K562 (cell line): ENCODE data around the gene TRMT1L. TPM values are rescaled to one million over a fixed set of nuclear protein-coding genes. Genes with fewer than 3 reads are reported as not detected.

Source experiments
- AFF4 ChIP-seq: sonication (generic); formaldehyde crosslinking; IDR thresholded peaks from 2 replicates; pipeline ENCODE4 v1.8.0; 2023; ENCODE audit warnings: mild to moderate bottlenecking, missing genetic modification reagents
- ARID2 ChIP-seq: fragments of 450-650 bp; IDR thresholded peaks from 2 replicates; pipeline ENCODE4 v1.6.1; 2017; ENCODE audit warnings: antibody characterized with exemption, mild to moderate bottlenecking
- ARNT ChIP-seq, 2 experiments: fragments of 450-650 bp; IDR thresholded peaks; 2 replicates each; pipeline ENCODE4 v1.6.1; 2016; ENCODE audit warnings: mild to moderate bottlenecking in 1 of 2
- CCNT2 ChIP-seq: IDR thresholded peaks from 2 replicates; pipeline ENCODE4 v1.6.1; 2011; ENCODE audit warnings: borderline replicate concordance, low read depth, mild to moderate bottlenecking, moderate library complexity, mixed read lengths, low read length; ENCODE audit not compliant: insufficient read length; ENCODE audit errors: extremely low read depth
- CREBBP ChIP-seq: IDR thresholded peaks from one replicate; pipeline ENCODE4 v1.6.1; 2012; ENCODE audit warnings: low read depth, mild to moderate bottlenecking, control low read depth, inconsistent platforms, low read length
- EHMT2 ChIP-seq: fragments of 450-650 bp; IDR thresholded peaks from 2 replicates; pipeline ENCODE4 v1.6.1; 2018; ENCODE audit warnings: antibody characterized with exemption
- ELF1 ChIP-seq: fragments of 200-800 bp; sonication (Bioruptor generic); IDR thresholded peaks from 2 replicates; pipeline ENCODE4 v1.6.1; 2016; ENCODE audit warnings: missing genetic modification characterization, missing compliant biosample characterization
- GTF2A2 ChIP-seq: IDR thresholded peaks from 2 replicates; pipeline ENCODE4 v1.6.1; 2016; ENCODE audit warnings: mild to moderate bottlenecking, missing genetic modification characterization, missing compliant biosample characterization
- HDAC3 ChIP-seq: fragments of 450-650 bp; IDR thresholded peaks from 2 replicates; pipeline ENCODE4 v1.6.1; 2018; ENCODE audit warnings: borderline replicate concordance, mild to moderate bottlenecking, moderate library complexity; ENCODE audit not compliant: partially characterized antibody
- LARP7 ChIP-seq: fragments of 450-650 bp; IDR thresholded peaks from 2 replicates; pipeline ENCODE4 v1.6.1; 2016
- MLLT1 ChIP-seq, 2 experiments: fragments of 450-650 bp; IDR thresholded peaks; 2 replicates each; pipeline ENCODE4 v1.6.1; 2016
- MTA2 ChIP-seq: fragments of 450-650 bp; IDR thresholded peaks from 2 replicates; pipeline ENCODE4 v1.6.1; 2016; ENCODE audit warnings: low read depth
- NFATC3 ChIP-seq: fragments of 450-650 bp; IDR thresholded peaks from 2 replicates; pipeline ENCODE4 v1.6.1; 2017; ENCODE audit warnings: mild to moderate bottlenecking
- PHB ChIP-seq: fragments of 250-450 bp; sonication (Bioruptor Pico); IDR thresholded peaks from 2 replicates; pipeline ENCODE4 v1.5.0; 2021
- POLR3G ChIP-seq: IDR thresholded peaks from 2 replicates; pipeline ENCODE4 v1.6.1; 2011; ENCODE audit not compliant: insufficient read length, insufficient replicate concordance; ENCODE audit errors: extremely low read depth
- RBFOX2 ChIP-seq: fragments of 200-400 bp; formaldehyde crosslinking; IDR thresholded peaks from 2 replicates; pipeline ENCODE4 v1.6.1; 2017; ENCODE audit warnings: low read depth, mild to moderate bottlenecking, low read length, moderate library complexity
- SLC30A9 ChIP-seq: fragments of 250-450 bp; sonication (Bioruptor Pico); IDR thresholded peaks from 2 replicates; pipeline ENCODE4 v1.8.0; 2022; ENCODE audit warnings: mild to moderate bottlenecking, moderate library complexity
- SMARCA5 ChIP-seq: fragments of 450-650 bp; IDR thresholded peaks from 2 replicates; pipeline ENCODE4 v1.6.1; 2016
- SP2 ChIP-seq: IDR thresholded peaks from 2 replicates; pipeline ENCODE4 v1.6.1; 2011; ENCODE audit warnings: mild to moderate bottlenecking, low read depth, low read length, moderate library complexity; ENCODE audit not compliant: poor library complexity, severe bottlenecking; ENCODE audit errors: extremely low read depth
- XRCC3 ChIP-seq: fragments of 450-650 bp; IDR thresholded peaks from 2 replicates; pipeline ENCODE4 v1.6.1; 2017; ENCODE audit warnings: mild to moderate bottlenecking, moderate library complexity
- XRCC4 ChIP-seq: IDR thresholded peaks from one replicate; pipeline ENCODE4 v1.6.1; 2011; ENCODE audit not compliant: insufficient read depth, insufficient read length; ENCODE audit errors: extremely low read depth
- ZNF347 ChIP-seq: fragments of 450-650 bp; formaldehyde crosslinking; IDR thresholded peaks from 2 replicates; pipeline ENCODE4 v1.4.0; 2020; ENCODE audit warnings: low read depth, mild to moderate bottlenecking, moderate library complexity
- ZNF408 ChIP-seq: fragments of 250-450 bp; sonication (Bioruptor Pico); IDR thresholded peaks from 2 replicates; pipeline ENCODE4 v1.4.0; 2020; ENCODE audit warnings: low read depth, mild to moderate bottlenecking, moderate library complexity
- ZNF507 ChIP-seq: conservative IDR thresholded peaks from 2 replicates; pipeline ENCODE4 v1.6.1; 2017; ENCODE audit warnings: missing genetic modification characterization, missing compliant biosample characterization
- ZNF707 ChIP-seq: fragments of 250-450 bp; sonication (Bioruptor Pico); conservative IDR thresholded peaks from 2 replicates; pipeline ENCODE4 v1.8.0; 2022; ENCODE audit warnings: inconsistent platforms, mild to moderate bottlenecking, moderate library complexity
- ZNF76 ChIP-seq: fragments of 250-450 bp; sonication (Bioruptor Pico); IDR thresholded peaks from 2 replicates; pipeline ENCODE4 v1.4.0; 2020; ENCODE audit warnings: mild to moderate bottlenecking, moderate library complexity, borderline replicate concordance
- polyA plus RNA-seq, 8 experiments: library from polyadenylated mRNA; depleted of rRNA in 4 of 8; stranded (reverse) in 5 of 8; unstranded in 3 of 8; fragments of >200 nt; fragmentation: Nextera tagmentation in 2 of 8; fragmentation: Illumina TruSeq in 1 of 8; extraction: Ambion mirVana in 2 of 8; extraction: Trizol in 1 of 8; gene quantifications; 2 replicates each; pipeline versions ENCODE4 v1.2.1 to v1.2.3, GENCODE V29; 2011 to 2014; ENCODE audit warnings: inconsistent platforms in 1 of 8, missing spikeins in 1 of 8
- total RNA-seq, 7 experiments: library from RNA; depleted of rRNA in 6 of 7; stranded (reverse); fragments of >200 nt in 6 of 7; fragmentation: Illumina TruSeq in 2 of 7; extraction: Trizol in 2 of 7; gene quantifications; 2 replicates each; pipeline versions ENCODE4 v1.2.1 to v1.2.3, GENCODE V29; 2011 to 2021; ENCODE audit warnings: low replicate concordance in 1 of 7

TRMT1L gene
- total and polyA plus RNA-seq, 9 of the 15 experiments (the other 6 are each of a cell fraction or from before 2014, with no cell fraction given): 6.4 to 88.9 (median 32.9) TPM

DNA sequence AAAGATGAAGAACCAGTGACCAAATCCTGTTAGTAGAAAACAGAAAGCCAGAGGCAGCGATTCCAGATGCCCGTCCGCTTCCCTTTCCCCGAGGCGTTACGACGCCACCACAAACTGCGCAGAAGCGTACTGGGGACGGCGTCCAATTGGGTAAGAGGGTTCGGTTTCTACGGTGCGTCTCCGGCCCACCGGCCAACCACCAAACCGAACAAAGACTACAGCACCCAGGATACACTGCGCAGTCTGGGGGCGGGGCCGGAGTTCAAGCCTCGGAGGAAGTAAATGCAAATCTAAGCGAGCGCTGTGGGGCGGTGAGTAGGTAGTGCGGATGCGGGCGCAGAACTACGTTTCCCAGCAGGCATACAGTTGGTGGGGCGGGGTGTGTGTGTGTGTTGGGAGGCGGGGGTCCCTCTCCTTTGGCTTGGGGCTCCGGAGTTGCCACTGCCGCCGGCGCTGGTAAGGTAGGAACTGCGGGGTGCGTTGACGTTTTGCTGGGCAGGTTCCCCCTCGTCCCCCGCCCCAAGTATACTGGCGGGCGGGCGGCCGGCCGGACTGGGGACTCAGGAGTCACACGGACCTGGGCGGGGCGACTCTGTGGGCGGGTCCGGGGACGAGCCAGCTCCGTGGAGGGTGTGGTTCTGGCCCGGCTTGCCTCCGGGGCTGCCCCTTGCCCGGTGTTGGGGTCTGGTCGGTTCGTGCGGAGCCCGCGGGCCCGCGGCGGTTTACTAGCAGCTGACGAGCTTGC is at the start of gene TRMT1L, which contains the start of gene SWT1 (continued):
- TF ChIP-seq POLR3G (no peak), NFATC3 (no peak), EHMT2 (no peak), XRCC4 (no peak), ELF1 (tag) (peak; percentile 92), ZNF76 (CRISPR knock-in tag) (no peak), AFF4 (peak; percentile 64; the same call in 1 of the 2 replicates), CCNT2 (peak; percentile 64), MTA2 (no peak), HDAC3 (no peak), SP2 (no peak), GTF2A2 (tag) (no peak), ARID2 (no peak; the same call in 1 of the 2 replicates), CREBBP (no peak), ZNF347 (no peak), ARNT (IDR thresholded peaks at IDR 0.05) (no peak), SLC30A9 (CRISPR knock-in tag) (no peak), LARP7 (no peak), XRCC3 (no peak), RBFOX2 (peak; percentile 92), ZNF507 (no peak), MLLT1 (IDR thresholded peaks at IDR 0.05) (peak in 1 of 2 experiments; percentile 20; a peak in 1 of 4 replicates), PHB (CRISPR knock-in tag) (no peak), ZNF408 (CRISPR knock-in tag) (no peak), ZNF707 (no peak), SMARCA5 (no peak)
